NCI-H2171 (cell line): Measurements from ENCODE around the gene PTPRC.
A peak's percentile ranks its signal among the peaks of the same experiment; 100 is the strongest.

Source experiments
- DNase-seq: peaks from one replicate; lab custom pipeline; 2025; lab: John Stamatoyannopoulos, UW

PTPRC gene

GRCh38 chr1:198649232-198649967 is 10.6 kb downstream of the PTPRC start:
- DNase-seq = no peak

- DNase-seq = no peak
These were observed 11.1 kb downstream of the PTPRC start for GRCh38 chr1:198649968-198650338.

- DNase-seq = no peak
These were observed 11.7 kb downstream of the PTPRC start for GRCh38 chr1:198650506-198650905.

- DNase-seq = no peak
These were observed 13.0 kb downstream of the PTPRC start for GRCh38 chr1:198651650-198652400.

GRCh38 chr1:198653808-198654413 is 15.1 kb downstream of the PTPRC start:
- DNase-seq = no peak

GRCh38 chr1:198655459-198656121 is 16.8 kb downstream of the PTPRC start:
- no peak for DNase-seq

- DNase-seq = no peak
These were observed 17.7 kb downstream of the PTPRC start for GRCh38 chr1:198656500-198656932.

- DNase-seq = no peak
These were observed 18.8 kb downstream of the PTPRC start for GRCh38 chr1:198657550-198658064.

- DNase-seq = no peak
These were observed 21.8 kb downstream of the PTPRC start for GRCh38 chr1:198660341-198661261.

GRCh38 chr1:198662821-198663220 is 24.0 kb downstream of the PTPRC start:
- DNase-seq = no peak

GRCh38 chr1:198664068-198664788 is 25.4 kb downstream of the PTPRC start:
- no peak for DNase-seq

- no peak for DNase-seq
These were observed 28.3 kb downstream of the PTPRC start for GRCh38 chr1:198667186-198667585.

- DNase-seq = no peak
These were observed 29.0 kb downstream of the PTPRC start for GRCh38 chr1:198667807-198668206.

- no peak for DNase-seq
These were observed 30.3 kb downstream of the PTPRC start for GRCh38 chr1:198669023-198669698.

GRCh38 chr1:198669771-198670170 is 30.9 kb downstream of the PTPRC start:
- no peak for DNase-seq

GRCh38 chr1:198671136-198671535 is 32.3 kb downstream of the PTPRC start:
- peak; percentile 38 for DNase-seq

- DNase-seq = no peak
These were observed 33.3 kb downstream of the PTPRC start for GRCh38 chr1:198672124-198672523.

- DNase-seq = no peak
These were observed 35.2 kb downstream of the PTPRC start for GRCh38 chr1:198674009-198674408.

- DNase-seq = peak; percentile 69
These were observed 37.4 kb downstream of the PTPRC start for GRCh38 chr1:198676253-198676652.

- DNase-seq = no peak
These were observed 38.2 kb downstream of the PTPRC start for GRCh38 chr1:198677027-198677426.
